AG04450 (cell line): Measurements from ENCODE around the gene QPRT. TPM values are rescaled to one million over a fixed set of nuclear protein-coding genes. Genes with fewer than 3 reads are reported as not detected.
"Not testable (repeated sequence)": the region's sequence is repeated elsewhere in the genome, so short reads cannot be mapped to it uniquely, and the experiment has no call there.

Experiments
- CTCF ChIA-PET: fragments of 300-600, 350-600 bp; formaldehyde crosslinking; extraction: SDS; loops from one replicate; lab custom pipeline; 2022; ENCODE audit warnings: antibody characterized with exemption, inconsistent platforms; lab: Charles Lee
- POLR2A ChIA-PET: fragments of 350-600 bp; formaldehyde crosslinking; extraction: SDS; loops from one replicate; lab custom pipeline; 2021; ENCODE audit warnings: antibody characterized with exemption, inconsistent platforms; lab: Yijun Ruan, JAX
- DNase-seq: peaks from one replicate; pipeline ENCODE4 v3.0.0-alpha.2; 2011; ENCODE audit warnings: low read depth, low spot score
- H3K27ac ChIP-seq: one replicate; pipeline ENCODE4 v1.5.1; 2012; ENCODE audit warnings: low read depth, low read length, control low read depth
- H3K27me3 ChIP-seq: one replicate; pipeline ENCODE4 v1.6.0; 2012; ENCODE audit warnings: low read length; ENCODE audit not compliant: control insufficient read depth, insufficient read depth
- H3K4me3 ChIP-seq: 2 replicates; pipeline ENCODE4 v1.5.1; 2011; ENCODE audit warnings: mild to moderate bottlenecking, low read depth, low read length, control low read depth
- H3K9me3 ChIP-seq: 2 replicates; pipeline ENCODE4 v1.5.1; 2012; ENCODE audit warnings: low read length; ENCODE audit not compliant: control insufficient read depth, insufficient read depth
- polyA plus RNA-seq: library from polyadenylated mRNA; depleted of rRNA; stranded (reverse); fragments of >200 nt; gene quantifications from 2 replicates; pipeline ENCODE4 v1.2.3, GENCODE V29; 2011
- TF ChIP-seq, protein P1 (sequence below): IDR thresholded peaks from 2 replicates; pipeline ENCODE4 v1.5.1; 2011; ENCODE audit warnings: low read depth, low read length, control low read depth, inconsistent platforms

Gene QPRT
- polyA plus RNA-seq, 1 experiment: 16.0 TPM

DNA sequence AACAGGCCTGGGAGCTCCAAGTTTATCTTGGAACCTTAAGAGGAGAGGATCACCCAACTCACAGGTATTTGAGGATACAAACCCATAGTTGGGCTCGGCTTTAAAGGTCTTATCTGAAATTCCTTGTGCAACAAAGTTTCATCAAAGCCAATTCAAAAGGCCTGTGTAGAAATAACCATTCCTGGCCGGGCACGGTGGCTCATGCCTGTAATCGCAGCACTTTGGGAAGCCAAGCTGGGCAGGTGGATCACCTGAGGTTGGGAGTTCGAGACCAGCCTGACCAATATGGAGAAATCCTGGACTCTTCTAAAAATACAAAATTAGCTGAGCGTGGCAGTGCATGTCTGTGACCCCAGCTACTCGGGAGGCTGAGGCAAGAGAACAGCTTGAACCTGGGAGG is 38.1 kb downstream of the QPRT start:
- Histone ChIP-seq H3K27ac (no peak overlapping the region), H3K9me3 (no peaks in the 10 kb centered on the region), H3K27me3 (peaks cover 2% of the 10 kb centered on the region), H3K4me3 (no peak overlapping the region)
- TF ChIP-seq, protein P1, sequence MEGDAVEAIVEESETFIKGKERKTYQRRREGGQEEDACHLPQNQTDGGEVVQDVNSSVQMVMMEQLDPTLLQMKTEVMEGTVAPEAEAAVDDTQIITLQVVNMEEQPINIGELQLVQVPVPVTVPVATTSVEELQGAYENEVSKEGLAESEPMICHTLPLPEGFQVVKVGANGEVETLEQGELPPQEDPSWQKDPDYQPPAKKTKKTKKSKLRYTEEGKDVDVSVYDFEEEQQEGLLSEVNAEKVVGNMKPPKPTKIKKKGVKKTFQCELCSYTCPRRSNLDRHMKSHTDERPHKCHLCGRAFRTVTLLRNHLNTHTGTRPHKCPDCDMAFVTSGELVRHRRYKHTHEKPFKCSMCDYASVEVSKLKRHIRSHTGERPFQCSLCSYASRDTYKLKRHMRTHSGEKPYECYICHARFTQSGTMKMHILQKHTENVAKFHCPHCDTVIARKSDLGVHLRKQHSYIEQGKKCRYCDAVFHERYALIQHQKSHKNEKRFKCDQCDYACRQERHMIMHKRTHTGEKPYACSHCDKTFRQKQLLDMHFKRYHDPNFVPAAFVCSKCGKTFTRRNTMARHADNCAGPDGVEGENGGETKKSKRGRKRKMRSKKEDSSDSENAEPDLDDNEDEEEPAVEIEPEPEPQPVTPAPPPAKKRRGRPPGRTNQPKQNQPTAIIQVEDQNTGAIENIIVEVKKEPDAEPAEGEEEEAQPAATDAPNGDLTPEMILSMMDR: no peak
- no peak for DNase-seq
- POLR2A ChIA-PET: no interaction called here
- CTCF ChIA-PET: interaction anchor here (0.9 kb wide), 1 partner anchor 12 kb away, joined by 3 read pairs; no protein-coding TSS in a partner anchor

DNA sequence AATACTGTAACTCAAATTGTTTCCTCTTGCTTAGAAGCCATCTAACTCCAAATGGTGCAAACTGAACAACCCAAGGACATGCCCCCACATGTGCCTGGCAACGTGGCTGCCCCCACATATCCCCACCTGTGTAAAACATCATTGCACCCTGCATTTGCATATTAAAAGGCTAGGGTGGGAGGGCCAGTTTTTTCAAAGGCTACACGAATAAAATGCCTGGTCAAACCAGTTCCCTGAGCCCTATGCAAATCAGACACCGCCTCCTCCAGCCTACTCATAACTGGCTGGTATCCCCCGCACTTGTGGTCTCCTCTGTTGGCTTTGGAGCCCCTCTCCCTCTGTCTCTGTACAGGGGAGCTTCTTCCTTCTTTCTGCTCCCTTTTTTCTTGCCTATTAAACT is 40.1 kb downstream of the QPRT start:
- Histone ChIP-seq H3K9me3 (no peaks in the 10 kb centered on the region), H3K27me3 (peaks cover 2% of the 10 kb centered on the region), H3K27ac (no peak overlapping the region), H3K4me3 (no peak overlapping the region)
- TF ChIP-seq, protein P1: no peak
- POLR2A ChIA-PET: no interaction called here
- DNase-seq: no peak
- CTCF ChIA-PET: interaction anchor here (1.3 to 1.5 kb wide), 2 partner anchors 19 to 312 kb away, joined by 3 read pairs; partner anchors contain the start of gene TLCD3B

DNA sequence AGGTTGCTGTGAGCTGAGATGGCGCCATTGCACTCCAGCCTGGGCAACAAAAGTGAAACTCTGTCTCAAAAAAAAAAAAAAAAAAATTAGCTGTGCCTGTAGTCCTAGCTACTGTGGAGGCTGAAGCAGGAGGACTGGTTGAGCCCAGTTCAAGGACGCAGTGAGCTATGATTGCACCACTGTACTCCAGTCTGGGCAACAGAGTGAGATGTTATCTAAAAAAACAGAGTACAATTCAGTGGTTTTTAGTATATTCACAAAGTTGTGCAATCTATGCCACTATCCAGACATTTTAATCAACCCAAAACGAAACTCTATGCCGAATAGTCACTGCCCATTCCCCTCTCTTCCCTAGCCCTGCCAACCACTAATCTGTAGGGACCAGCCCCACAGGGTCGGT is 41.7 kb downstream of the QPRT start:
- no peak overlapping the region for H3K4me3 ChIP-seq
- POLR2A ChIA-PET: no interaction called here
- no peak for DNase-seq
- CTCF ChIA-PET: interaction anchor here (1.5 to 1.6 kb wide), 2 partner anchors 9 to 20 kb away, joined by 3 to 4 read pairs; no protein-coding TSS in a partner anchor
- H3K9me3 ChIP-seq: no peaks in the 10 kb centered on the region
- TF ChIP-seq, protein P1: no peak
- no peaks in the 10 kb centered on the region for H3K27me3 ChIP-seq
- no peak overlapping the region for H3K27ac ChIP-seq

DNA sequence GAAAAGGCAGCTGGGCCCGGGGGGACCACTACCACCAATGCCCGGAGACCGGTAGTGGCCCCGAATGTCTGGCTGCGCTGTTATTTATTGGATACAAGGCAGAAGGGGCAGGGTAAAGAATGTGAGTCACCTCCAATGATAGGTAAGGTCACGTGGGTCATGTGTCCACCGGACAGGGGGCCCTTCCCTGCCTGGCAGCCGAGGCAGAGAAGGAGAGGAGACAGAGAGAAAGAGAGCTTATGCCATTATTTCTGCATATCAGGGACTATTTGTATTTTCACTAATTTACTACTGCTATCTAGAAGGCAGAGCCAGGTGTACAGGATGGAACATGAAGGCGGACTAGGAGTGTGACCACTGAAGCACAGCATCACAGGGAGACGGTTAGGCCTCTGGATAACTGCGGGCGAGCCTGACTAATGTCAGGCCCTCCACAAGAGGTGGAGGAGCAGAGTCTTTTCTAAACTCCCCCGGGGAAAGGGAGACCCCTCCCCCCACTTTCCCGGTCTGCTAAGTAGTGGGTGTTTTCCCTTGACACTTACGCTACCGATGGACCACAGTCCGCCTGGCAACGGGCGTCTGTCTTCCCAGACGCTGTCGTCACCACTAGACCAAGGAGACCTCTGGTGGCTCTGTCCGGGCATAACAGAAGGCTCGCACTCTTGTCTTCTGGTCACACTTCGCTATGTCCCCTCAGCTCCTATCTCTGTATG is 42.3 kb downstream of the QPRT start:
- H3K4me3 ChIP-seq, POLR2A ChIA-PET, DNase-seq, H3K27me3 ChIP-seq, H3K27ac ChIP-seq, H3K9me3 ChIP-seq: not testable (repeated sequence)
- TF ChIP-seq, protein P1: peak; percentile 55
- CTCF ChIA-PET: interaction anchor here (0.6 to 1.6 kb wide), 2 partner anchors 8 to 68 kb away, joined by 3 to 4 read pairs; no protein-coding TSS in a partner anchor

DNA sequence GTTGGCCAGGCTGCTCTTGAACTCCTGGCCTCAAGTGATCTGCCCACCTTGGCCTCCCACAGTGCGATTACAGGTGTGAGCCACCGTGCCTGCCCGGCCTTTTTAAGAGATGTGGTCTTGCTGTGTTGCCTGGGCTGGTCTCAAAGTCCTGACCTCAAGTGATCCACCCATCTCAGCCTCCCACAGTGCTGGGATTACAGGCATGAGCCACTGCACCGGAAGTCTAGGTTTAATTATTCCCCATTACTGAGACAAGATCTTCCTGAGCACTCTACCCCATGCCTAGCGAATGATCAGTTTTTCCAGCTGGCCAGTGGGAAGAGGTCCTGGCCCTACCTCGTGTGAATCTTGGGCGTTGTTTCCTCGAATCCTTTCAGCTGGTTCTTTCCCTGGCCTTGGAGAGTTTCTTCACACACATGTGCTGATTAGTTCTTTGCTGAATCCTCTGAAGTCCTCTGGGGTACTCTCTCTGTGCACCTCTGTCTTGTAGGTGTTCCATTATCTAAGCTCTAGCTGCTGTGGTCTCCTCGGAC is 47.9 kb downstream of the QPRT start:
- ChIA-PET CTCF (no interaction called here), POLR2A (no interaction called here)

More for the DNA sequence above, 47.9 kb downstream of the QPRT start:
- Histone ChIP-seq H3K4me3 (no peak overlapping the region), H3K27ac (no peak overlapping the region), H3K27me3 (peaks cover 10% of the 10 kb centered on the region), H3K9me3 (no peaks in the 10 kb centered on the region)
- TF ChIP-seq, protein P1: no peak
- DNase-seq: no peak
